ENCODE results near the gene IFT81. TPM values are rescaled to one million over a fixed set of nuclear protein-coding genes. Genes with fewer than 3 reads are reported as not detected.

Gene IFT81
- total RNA-seq, 1 experiment from 2014 or later, result 10.5 TPM

GRCh38 chr12:110134691-110135411 lies 10.7 kb downstream of the IFT81 start (continued):
- TF ChIP-seq, protein P1, sequence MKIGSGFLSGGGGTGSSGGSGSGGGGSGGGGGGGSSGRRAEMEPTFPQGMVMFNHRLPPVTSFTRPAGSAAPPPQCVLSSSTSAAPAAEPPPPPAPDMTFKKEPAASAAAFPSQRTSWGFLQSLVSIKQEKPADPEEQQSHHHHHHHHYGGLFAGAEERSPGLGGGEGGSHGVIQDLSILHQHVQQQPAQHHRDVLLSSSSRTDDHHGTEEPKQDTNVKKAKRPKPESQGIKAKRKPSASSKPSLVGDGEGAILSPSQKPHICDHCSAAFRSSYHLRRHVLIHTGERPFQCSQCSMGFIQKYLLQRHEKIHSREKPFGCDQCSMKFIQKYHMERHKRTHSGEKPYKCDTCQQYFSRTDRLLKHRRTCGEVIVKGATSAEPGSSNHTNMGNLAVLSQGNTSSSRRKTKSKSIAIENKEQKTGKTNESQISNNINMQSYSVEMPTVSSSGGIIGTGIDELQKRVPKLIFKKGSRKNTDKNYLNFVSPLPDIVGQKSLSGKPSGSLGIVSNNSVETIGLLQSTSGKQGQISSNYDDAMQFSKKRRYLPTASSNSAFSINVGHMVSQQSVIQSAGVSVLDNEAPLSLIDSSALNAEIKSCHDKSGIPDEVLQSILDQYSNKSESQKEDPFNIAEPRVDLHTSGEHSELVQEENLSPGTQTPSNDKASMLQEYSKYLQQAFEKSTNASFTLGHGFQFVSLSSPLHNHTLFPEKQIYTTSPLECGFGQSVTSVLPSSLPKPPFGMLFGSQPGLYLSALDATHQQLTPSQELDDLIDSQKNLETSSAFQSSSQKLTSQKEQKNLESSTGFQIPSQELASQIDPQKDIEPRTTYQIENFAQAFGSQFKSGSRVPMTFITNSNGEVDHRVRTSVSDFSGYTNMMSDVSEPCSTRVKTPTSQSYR (CRISPR knock-in tag; IDR thresholded peaks at IDR 0.05), result no peak
- TF ChIP-seq, protein P2, sequence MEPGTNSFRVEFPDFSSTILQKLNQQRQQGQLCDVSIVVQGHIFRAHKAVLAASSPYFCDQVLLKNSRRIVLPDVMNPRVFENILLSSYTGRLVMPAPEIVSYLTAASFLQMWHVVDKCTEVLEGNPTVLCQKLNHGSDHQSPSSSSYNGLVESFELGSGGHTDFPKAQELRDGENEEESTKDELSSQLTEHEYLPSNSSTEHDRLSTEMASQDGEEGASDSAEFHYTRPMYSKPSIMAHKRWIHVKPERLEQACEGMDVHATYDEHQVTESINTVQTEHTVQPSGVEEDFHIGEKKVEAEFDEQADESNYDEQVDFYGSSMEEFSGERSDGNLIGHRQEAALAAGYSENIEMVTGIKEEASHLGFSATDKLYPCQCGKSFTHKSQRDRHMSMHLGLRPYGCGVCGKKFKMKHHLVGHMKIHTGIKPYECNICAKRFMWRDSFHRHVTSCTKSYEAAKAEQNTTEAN (CRISPR knock-in tag; IDR thresholded peaks at IDR 0.05), result no peak
- TF ChIP-seq FOXP1 (CRISPR knock-in tag; IDR thresholded peaks at IDR 0.05; ENCODE audit: borderline replicate concordance) (no peak), NR2C2 (CRISPR knock-in tag; IDR thresholded peaks at IDR 0.05) (no peak), FOXK1 (CRISPR knock-in tag; IDR thresholded peaks at IDR 0.05) (no peak), NR3C1 (CRISPR knock-in tag; conservative IDR thresholded peaks at IDR 0.05; ENCODE audit: low read depth) (no peak), TP53 (CRISPR knock-in tag; IDR thresholded peaks at IDR 0.05) (no peak), ZNF671 (CRISPR knock-in tag; IDR thresholded peaks at IDR 0.05) (no peak)
- TF ChIP-seq, protein P3, sequence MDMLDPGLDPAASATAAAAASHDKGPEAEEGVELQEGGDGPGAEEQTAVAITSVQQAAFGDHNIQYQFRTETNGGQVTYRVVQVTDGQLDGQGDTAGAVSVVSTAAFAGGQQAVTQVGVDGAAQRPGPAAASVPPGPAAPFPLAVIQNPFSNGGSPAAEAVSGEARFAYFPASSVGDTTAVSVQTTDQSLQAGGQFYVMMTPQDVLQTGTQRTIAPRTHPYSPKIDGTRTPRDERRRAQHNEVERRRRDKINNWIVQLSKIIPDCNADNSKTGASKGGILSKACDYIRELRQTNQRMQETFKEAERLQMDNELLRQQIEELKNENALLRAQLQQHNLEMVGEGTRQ (CRISPR knock-in tag; IDR thresholded peaks at IDR 0.05), result no peak

- H3K36me3 Mint-ChIP-seq, result peaks cover 12% of the 10 kb centered on the region
- ChIA-PET CTCF (no interaction called here), POLR2A (interaction anchor here (0.6 kb wide), 1 partner anchor 350 kb away, joined by 3 read pairs; no protein-coding TSS in a partner anchor)
- TF ChIP-seq SMAD3 (CRISPR knock-in tag; IDR thresholded peaks at IDR 0.05; ENCODE audit: borderline replicate concordance) (no peak), CBFB (CRISPR knock-in tag; IDR thresholded peaks at IDR 0.05; ENCODE audit: low read depth) (no peak), ZNF512 (CRISPR knock-in tag; IDR thresholded peaks at IDR 0.05; ENCODE audit: borderline replicate concordance) (no peak), NFYB (CRISPR knock-in tag; conservative IDR thresholded peaks at IDR 0.05; ENCODE audit: low read depth) (no peak), FOXJ3 (CRISPR knock-in tag; IDR thresholded peaks at IDR 0.05; ENCODE audit: borderline replicate concordance) (no peak), CREM (CRISPR knock-in tag; IDR thresholded peaks at IDR 0.05) (no peak), E2F1 (CRISPR knock-in tag; IDR thresholded peaks at IDR 0.05) (no peak), GRHL2 (CRISPR knock-in tag; IDR thresholded peaks at IDR 0.05; ENCODE audit: insufficient replicate concordance, severe bottlenecking) (no peak), ZNF396 (CRISPR knock-in tag; IDR thresholded peaks at IDR 0.05; ENCODE audit: borderline replicate concordance) (no peak), PRDM15 (CRISPR knock-in tag; IDR thresholded peaks at IDR 0.05) (no peak), SP1 (CRISPR knock-in tag; conservative IDR thresholded peaks at IDR 0.05) (no peak), MXD4 (CRISPR knock-in tag; IDR thresholded peaks at IDR 0.05; ENCODE audit: borderline replicate concordance) (no peak)
- TF ChIP-seq, protein P4, sequence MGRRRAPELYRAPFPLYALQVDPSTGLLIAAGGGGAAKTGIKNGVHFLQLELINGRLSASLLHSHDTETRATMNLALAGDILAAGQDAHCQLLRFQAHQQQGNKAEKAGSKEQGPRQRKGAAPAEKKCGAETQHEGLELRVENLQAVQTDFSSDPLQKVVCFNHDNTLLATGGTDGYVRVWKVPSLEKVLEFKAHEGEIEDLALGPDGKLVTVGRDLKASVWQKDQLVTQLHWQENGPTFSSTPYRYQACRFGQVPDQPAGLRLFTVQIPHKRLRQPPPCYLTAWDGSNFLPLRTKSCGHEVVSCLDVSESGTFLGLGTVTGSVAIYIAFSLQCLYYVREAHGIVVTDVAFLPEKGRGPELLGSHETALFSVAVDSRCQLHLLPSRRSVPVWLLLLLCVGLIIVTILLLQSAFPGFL (CRISPR knock-in tag; IDR thresholded peaks at IDR 0.05; ENCODE audit: borderline replicate concordance), result no peak
- TF ChIP-seq, protein P3 (CRISPR knock-in tag; IDR thresholded peaks at IDR 0.05), result no peak
These were observed 11.6 kb downstream of the IFT81 start for GRCh38 chr12:110135806-110136205.

More at GRCh38 chr12:110135806-110136205, 11.6 kb downstream of the IFT81 start:
- Mint-ChIP-seq H3K9me3 (no peaks in the 10 kb centered on the region), H3K4me3 (no peak overlapping the region), H3K27ac (no peak overlapping the region), H3K27me3 (ENCODE audit: low read depth) (no peaks in the 10 kb centered on the region), H3K4me1 (no peaks in the 10 kb centered on the region)
- ATAC-seq (no peak), DNase-seq (ENCODE audit: low spot score) (no peak)
